T-cell (primary cell): ENCODE measurements around the gene TET2. TPM values are rescaled to one million over a fixed set of nuclear protein-coding genes. Genes with fewer than 3 reads are reported as not detected.
A peak's percentile ranks its signal among the peaks of the same experiment; 100 is the strongest.

Experiments used
- ATAC-seq, 4 experiments: fragments of 200-7000 bp in 3 of 4; fragments of 150-1000 bp in 1 of 4; cut with Tn5 transposase; replicated peaks in 1 of 4; 1 replicate in 3 of 4; 2 replicates in 1 of 4; pipeline ENCODE4 v1.10.0; 2021; ENCODE audit warnings: moderate library complexity in 3 of 4, mild to moderate bottlenecking in 2 of 4, moderate number of reproducible peaks in 1 of 4
- CTCF ChIA-PET, 2 donors: fragments of 300-600 bp; sonication (Branson Sonifier 250); formaldehyde crosslinking; loops; one replicate each; lab custom pipeline; 2022; ENCODE audit warnings: antibody characterized with exemption in 2 of 2; lab: Charles Lee
- POLR2A ChIA-PET, 2 donors: fragments of 300-600 bp; sonication (Branson Sonifier 250); formaldehyde crosslinking; loops; one replicate each; lab custom pipeline; 2022; ENCODE audit warnings: antibody characterized with exemption in 2 of 2; lab: Charles Lee
- DNase-seq, 35 experiments: peaks; one replicate each; pipeline versions ENCODE4 v3.0.0 to v3.0.0-alpha.2; 2013 to 2023
- H3K27ac ChIP-seq: one replicate; pipeline ENCODE4 v1.5.1; 2013; ENCODE audit warnings: low read length
- H3K27me3 ChIP-seq, 2 experiments: replicated peaks in 1 of 2; 1 replicate in 1 of 2; 2 replicates in 1 of 2; pipeline versions ENCODE4 v1.6.1 to v1.7.0; 2013; ENCODE audit warnings: low read length in 1 of 2, mixed read lengths in 1 of 2; ENCODE audit not compliant: control insufficient read depth in 2 of 2, insufficient read depth in 2 of 2; ENCODE audit errors: extremely low read depth in 1 of 2
- H3K36me3 ChIP-seq, 2 donors: 1 replicate in 1 of 2; 2 replicates in 1 of 2; pipeline versions ENCODE4 v1.6.1 to v1.7.0; 2013; ENCODE audit warnings: low read length in 1 of 2; ENCODE audit not compliant: control insufficient read depth in 2 of 2, insufficient read depth in 1 of 2; ENCODE audit errors: extremely low read depth in 1 of 2
- H3K4me1 ChIP-seq, 2 experiments: 1 replicate in 1 of 2; 2 replicates in 1 of 2; pipeline versions ENCODE4 v1.6.1 to v1.7.0; 2013; ENCODE audit warnings: low read length in 2 of 2, mixed read lengths in 1 of 2; ENCODE audit not compliant: insufficient read depth in 2 of 2, control insufficient read depth in 1 of 2; ENCODE audit errors: extremely low read depth in 1 of 2
- H3K4me3 ChIP-seq, 2 donors: 1 replicate in 1 of 2; 2 replicates in 1 of 2; pipeline versions ENCODE4 v1.5.1 to v1.7.0; 2013; ENCODE audit warnings: mild to moderate bottlenecking in 2 of 2, low read length in 1 of 2, moderate library complexity in 1 of 2; ENCODE audit not compliant: control insufficient read depth in 1 of 2; ENCODE audit errors: extremely low read depth in 1 of 2
- H3K9me3 ChIP-seq: 2 replicates; pipeline ENCODE4 v1.7.0; 2013
- H3K27ac Mint-ChIP-seq, 2 donors: one replicate each; pipeline ENCODE4 v1.8.0; 2020 to 2021; ENCODE audit warnings: mild to moderate bottlenecking in 2 of 2, mixed read lengths in 2 of 2
- H3K27me3 Mint-ChIP-seq, 2 donors: one replicate each; pipeline ENCODE4 v1.8.0; 2021 to 2022; ENCODE audit warnings: mixed read lengths in 2 of 2
- H3K36me3 Mint-ChIP-seq: one replicate; pipeline ENCODE4 v1.8.0; 2021; ENCODE audit warnings: mixed read lengths
- H3K4me1 Mint-ChIP-seq, 3 donors: one replicate each; pipeline ENCODE4 v1.8.0; 2020 to 2022; ENCODE audit warnings: mixed read lengths in 3 of 3, mild to moderate bottlenecking in 1 of 3
- H3K4me3 Mint-ChIP-seq, 3 donors: one replicate each; pipeline ENCODE4 v1.8.0; 2020 to 2022; ENCODE audit warnings: mild to moderate bottlenecking in 3 of 3, mixed read lengths in 3 of 3, moderate library complexity in 3 of 3
- H3K9me3 Mint-ChIP-seq, 3 donors: one replicate each; pipeline ENCODE4 v1.8.0; 2020 to 2022; ENCODE audit warnings: mixed read lengths in 3 of 3
- WGBS: methylation state at CpG from one replicate; pipeline ENCODE4 v1.1.5; 2013; ENCODE audit warnings: missing lambda C conversion rate; ENCODE audit not compliant: insufficient coverage; 5-methylcytosine and 5-hydroxymethylcytosine counted together
- total RNA-seq, 35 experiments: library from RNA in 6 of 35; stranded (reverse) in 6 of 35; fragments of 120-200 nt in 1 of 35; gene quantifications; one replicate each; pipeline versions ENCODE4 v1.2.1 to v1.2.4 and lab custom pipeline; 2013 to 2026

TET2 gene
- total RNA-seq, 5 donors from 2014 or later (not counting 1 experiment from before 2014, with no cell fraction given), result 17.0 to 41.9 (median 18.6) TPM

- no peaks in the 10 kb centered on the region for H3K9me3 Mint-ChIP-seq
- ATAC-seq (no peak), DNase-seq (no peak)
- H3K4me1 Mint-ChIP-seq, result peaks cover 40 to 54% (median 52%) of the 10 kb centered on the region in 3 donors
- H3K4me3 ChIP-seq, result no peak overlapping the region
- POLR2A ChIA-PET, result interaction anchor here in 1 of 2 donors (0.6 to 1.0 kb wide), 2 partner anchors 10 to 49 kb away, joined by 3 to 4 read pairs; no protein-coding TSS in a partner anchor
- no peaks in the 10 kb centered on the region for H3K9me3 ChIP-seq
- H3K4me1 ChIP-seq, result no peaks in the 10 kb centered on the region
- H3K36me3 Mint-ChIP-seq, result peaks cover 48% of the 10 kb centered on the region
- no peaks in the 10 kb centered on the region for H3K27me3 Mint-ChIP-seq
- peak overlapping the region in 1 of 2 donors; percentile 9 for H3K27ac Mint-ChIP-seq
- CTCF ChIA-PET, result no interaction called here
- H3K27me3 ChIP-seq, result no peaks in the 10 kb centered on the region
- no peak overlapping the region for H3K27ac ChIP-seq
- no peaks in the 10 kb centered on the region for H3K36me3 ChIP-seq
- WGBS, result 100% methylated on average over 1 of the region's 1 CpG
- H3K4me3 Mint-ChIP-seq, result no peak overlapping the region
These were observed 46.2 kb downstream of the TET2 start for GRCh38 chr4:105192910-105193309.

- Histone ChIP-seq H3K4me1 (no peaks in the 10 kb centered on the region), H3K27ac (no peak overlapping the region), H3K27me3 (no peaks in the 10 kb centered on the region), H3K9me3 (no peaks in the 10 kb centered on the region), H3K36me3 (no peaks in the 10 kb centered on the region), H3K4me3 (no peak overlapping the region)
- H3K27ac Mint-ChIP-seq, result no peak overlapping the region
- whole genome bisulfite sequencing, result 100% methylated on average over 1 of the region's 3 CpGs
- no peak overlapping the region for H3K4me3 Mint-ChIP-seq
- ChIA-PET POLR2A (interaction anchor here in 1 of 2 donors (1.0 kb wide), 1 partner anchor 49 kb away, joined by 4 read pairs; no protein-coding TSS in a partner anchor), CTCF (interaction anchor here in 1 of 2 donors (1.0 kb wide), 1 partner anchor 521 kb away, joined by 3 read pairs; no protein-coding TSS in a partner anchor)
- no peaks in the 10 kb centered on the region for H3K9me3 Mint-ChIP-seq
- H3K4me1 Mint-ChIP-seq, result peaks cover 37 to 51% (median 49%) of the 10 kb centered on the region in 3 donors
- H3K27me3 Mint-ChIP-seq, result no peaks in the 10 kb centered on the region
- ATAC-seq (no peak), DNase-seq (no peak)
- peaks cover 45% of the 10 kb centered on the region for H3K36me3 Mint-ChIP-seq
These were observed 46.9 kb downstream of the TET2 start for GRCh38 chr4:105193536-105193935.

- H3K27ac ChIP-seq, result no peak overlapping the region
- ChIA-PET POLR2A (no interaction called here), CTCF (interaction anchor here in 1 of 2 donors (1.0 kb wide), 1 partner anchor 520 kb away, joined by 3 read pairs; no protein-coding TSS in a partner anchor)
- H3K4me1 ChIP-seq, result no peaks in the 10 kb centered on the region
- ATAC-seq (no peak), DNase-seq (no peak)
- no peaks in the 10 kb centered on the region for H3K9me3 ChIP-seq
- H3K27me3 ChIP-seq, result no peaks in the 10 kb centered on the region
- Mint-ChIP-seq H3K4me3 (no peak overlapping the region), H3K4me1 (peaks cover 30 to 47% (median 46%) of the 10 kb centered on the region in 3 donors), H3K9me3 (no peaks in the 10 kb centered on the region), H3K27me3 (no peaks in the 10 kb centered on the region), H3K36me3 (peaks cover 51% of the 10 kb centered on the region), H3K27ac (no peak overlapping the region)
- no peak overlapping the region for H3K4me3 ChIP-seq
- H3K36me3 ChIP-seq, result no peaks in the 10 kb centered on the region
These were observed 47.9 kb downstream of the TET2 start for GRCh38 chr4:105194328-105195231.

GRCh38 chr4:105196523-105197145 lies 50.0 kb downstream of the TET2 start:
- POLR2A ChIA-PET, result interaction anchor here in 1 of 2 donors (1.0 kb wide), 1 partner anchor 33 kb away, joined by 3 read pairs; no protein-coding TSS in a partner anchor
- WGBS, result 60% methylated on average over 1 of the region's 5 CpGs
- H3K36me3 Mint-ChIP-seq, result peaks cover 47% of the 10 kb centered on the region

GRCh38 chr4:105197777-105198176 lies 51.1 kb downstream of the TET2 start:
- CTCF ChIA-PET, result interaction anchor here in 1 of 2 donors (1.4 kb wide), 1 partner anchor 60 kb away, joined by 3 read pairs; no protein-coding TSS in a partner anchor
- peaks cover 45% of the 10 kb centered on the region for H3K36me3 Mint-ChIP-seq

More at GRCh38 chr4:105196523-105197145, 50.0 kb downstream of the TET2 start:
- Mint-ChIP-seq H3K4me3 (no peak overlapping the region), H3K9me3 (no peaks in the 10 kb centered on the region), H3K4me1 (peaks cover 20 to 34% (median 29%) of the 10 kb centered on the region in 3 donors), H3K27ac (no peak overlapping the region), H3K27me3 (no peaks in the 10 kb centered on the region)
- DNase-seq, result peak in 1 of 35 experiments; percentile 4
- no peak for ATAC-seq
- Histone ChIP-seq H3K4me1 (no peaks in the 10 kb centered on the region), H3K27me3 (no peaks in the 10 kb centered on the region), H3K36me3 (no peaks in the 10 kb centered on the region), H3K4me3 (no peak overlapping the region), H3K27ac (no peak overlapping the region), H3K9me3 (no peaks in the 10 kb centered on the region)
- CTCF ChIA-PET, result interaction anchor here in 1 of 2 donors (0.6 kb wide), 1 partner anchor 63 kb away, joined by 5 read pairs; no protein-coding TSS in a partner anchor

GRCh38 chr4:105198541-105198940 lies 51.9 kb downstream of the TET2 start:
- Mint-ChIP-seq H3K36me3 (peaks cover 46% of the 10 kb centered on the region), H3K9me3 (no peaks in the 10 kb centered on the region), H3K27ac (no peak overlapping the region), H3K4me1 (peaks cover 17 to 30% (median 24%) of the 10 kb centered on the region in 3 donors), H3K27me3 (no peaks in the 10 kb centered on the region), H3K4me3 (no peak overlapping the region)
- Histone ChIP-seq H3K4me1 (no peaks in the 10 kb centered on the region), H3K4me3 (no peak overlapping the region), H3K27me3 (no peaks in the 10 kb centered on the region), H3K9me3 (no peaks in the 10 kb centered on the region), H3K27ac (no peak overlapping the region), H3K36me3 (peaks cover 0 to 3% of the 10 kb centered on the region in 2 donors)
- DNase-seq (no peak), ATAC-seq (no peak)
- CTCF ChIA-PET, result interaction anchor here in 1 of 2 donors (0.5 to 1.4 kb wide), 2 partner anchors 61 to 129 kb away, joined by 3 read pairs; no protein-coding TSS in a partner anchor
- no CpG with 5 or more reads among the region's 2 CpGs for WGBS
- POLR2A ChIA-PET, result no interaction called here

More at GRCh38 chr4:105197777-105198176, 51.1 kb downstream of the TET2 start:
- H3K9me3 ChIP-seq, result no peaks in the 10 kb centered on the region
- WGBS, result no CpG with 5 or more reads among the region's 3 CpGs
- H3K4me1 Mint-ChIP-seq, result peaks cover 16 to 30% (median 27%) of the 10 kb centered on the region in 3 donors
- no peak overlapping the region for H3K27ac ChIP-seq
- no peaks in the 10 kb centered on the region for H3K9me3 Mint-ChIP-seq
- H3K4me3 ChIP-seq, result no peak overlapping the region
- no peak overlapping the region for H3K27ac Mint-ChIP-seq
- no peak for DNase-seq
- no peaks in the 10 kb centered on the region for H3K4me1 ChIP-seq
- peaks cover 0 to 3% of the 10 kb centered on the region in 2 donors for H3K36me3 ChIP-seq
- H3K4me3 Mint-ChIP-seq, result no peak overlapping the region
- no peaks in the 10 kb centered on the region for H3K27me3 ChIP-seq
- no peak for ATAC-seq
- H3K27me3 Mint-ChIP-seq, result no peaks in the 10 kb centered on the region
- POLR2A ChIA-PET, result interaction anchor here in 1 of 2 donors (0.6 to 1.0 kb wide), 2 partner anchors 32 to 704 kb away, joined by 3 to 8 read pairs; no protein-coding TSS in a partner anchor
